GM12872 (cell line): Measurements from ENCODE around the gene AKAP6.

Experiments
- CTCF ChIP-seq: IDR thresholded peaks from 3 replicates; pipeline ENCODE4 v1.5.1; 2011; ENCODE audit warnings: low read depth, mild to moderate bottlenecking, low read length, moderate library complexity; ENCODE audit not compliant: insufficient read depth

Gene AKAP6

GRCh38 chr14:32594766-32595165 lies 265.7 kb downstream of the AKAP6 start:
- no peak for TF ChIP-seq CTCF

- TF ChIP-seq CTCF: no peak
Measured at GRCh38 chr14:32595497-32595896, 266.4 kb downstream of the AKAP6 start.

- no peak for TF ChIP-seq CTCF
Measured at GRCh38 chr14:32596390-32596789, 267.3 kb downstream of the AKAP6 start.

- TF ChIP-seq CTCF: no peak
Measured at GRCh38 chr14:32597771-32598170, 268.7 kb downstream of the AKAP6 start.

GRCh38 chr14:32601069-32601468 lies 272.0 kb downstream of the AKAP6 start:
- TF ChIP-seq CTCF: no peak

GRCh38 chr14:32601906-32602305 lies 272.8 kb downstream of the AKAP6 start:
- no peak for TF ChIP-seq CTCF

GRCh38 chr14:32602699-32603098 lies 273.6 kb downstream of the AKAP6 start:
- no peak for TF ChIP-seq CTCF
